ENCODE results near the gene PDE11A. TPM values are rescaled to one million over a fixed set of nuclear protein-coding genes. Genes with fewer than 3 reads are reported as not detected.

Gene PDE11A
- total and polyA plus RNA-seq, 2 donors, result 0.14 to 0.43 TPM

GRCh38 chr2:177692042-177692782 is 380.4 kb downstream of the PDE11A start:
- no peaks in the 10 kb centered on the region for H3K27me3 ChIP-seq (ENCODE audit: control insufficient read depth in 2 of 2, insufficient read depth in 1 of 2, low read length in 1 of 2)
- 96% methylated on average over 2 of the region's 2 CpGs for WGBS
- H3K9me3 ChIP-seq (ENCODE audit: control insufficient read depth in 2 of 2, insufficient read depth in 1 of 2, low read length in 1 of 2), result no peaks in the 10 kb centered on the region
- H3K27ac ChIP-seq (ENCODE audit: low read depth in 1 of 2, low read length in 1 of 2), result no peak overlapping the region
- H3K36me3 ChIP-seq (ENCODE audit: control insufficient read depth in 2 of 2, insufficient read depth in 2 of 2, low read length in 1 of 2), result no peaks in the 10 kb centered on the region
- H3K4me1 ChIP-seq (ENCODE audit: control insufficient read depth in 2 of 2, insufficient read depth in 2 of 2, low read length in 2 of 2), result peaks cover 5 to 10% of the 10 kb centered on the region in 2 donors
- DNase-seq (ENCODE audit: low read depth in 6 of 9, low spot score in 9 of 9), result no peak
- no peak overlapping the region for H3K4me3 ChIP-seq (ENCODE audit: low read length in 2 of 2)

GRCh38 chr2:177691177-177691576 is 381.4 kb downstream of the PDE11A start:
- WGBS, result 0% methylated on average over 1 of the region's 1 CpG
- no peaks in the 10 kb centered on the region for H3K9me3 ChIP-seq (ENCODE audit: control insufficient read depth in 2 of 2, insufficient read depth in 1 of 2, low read length in 1 of 2)
- no peak for DNase-seq (ENCODE audit: low read depth in 6 of 9, low spot score in 9 of 9)
- no peak overlapping the region for H3K27ac ChIP-seq (ENCODE audit: low read depth in 1 of 2, low read length in 1 of 2)
- H3K36me3 ChIP-seq (ENCODE audit: control insufficient read depth in 2 of 2, insufficient read depth in 2 of 2, low read length in 1 of 2), result no peaks in the 10 kb centered on the region
- peaks cover 5 to 10% of the 10 kb centered on the region in 2 donors for H3K4me1 ChIP-seq (ENCODE audit: control insufficient read depth in 2 of 2, insufficient read depth in 2 of 2, low read length in 2 of 2)
- no peaks in the 10 kb centered on the region for H3K27me3 ChIP-seq (ENCODE audit: control insufficient read depth in 2 of 2, insufficient read depth in 1 of 2, low read length in 1 of 2)
- H3K4me3 ChIP-seq (ENCODE audit: low read length in 2 of 2), result no peak overlapping the region

GRCh38 chr2:177689623-177690022 is 383.0 kb downstream of the PDE11A start:
- DNase-seq (ENCODE audit: low read depth in 6 of 9, low spot score in 9 of 9), result peak; percentile 3 to 65 (median 24)
- Histone ChIP-seq H3K27ac (ENCODE audit: low read depth in 1 of 2, low read length in 1 of 2) (peak overlapping the region in 1 of 2 donors; percentile 50), H3K4me1 (ENCODE audit: control insufficient read depth in 2 of 2, insufficient read depth in 2 of 2, low read length in 2 of 2) (peaks cover 5 to 10% of the 10 kb centered on the region in 2 donors), H3K9me3 (ENCODE audit: control insufficient read depth in 2 of 2, insufficient read depth in 1 of 2, low read length in 1 of 2) (no peaks in the 10 kb centered on the region), H3K36me3 (ENCODE audit: control insufficient read depth in 2 of 2, insufficient read depth in 2 of 2, low read length in 1 of 2) (no peaks in the 10 kb centered on the region), H3K4me3 (ENCODE audit: low read length in 2 of 2) (no peak overlapping the region), H3K27me3 (ENCODE audit: control insufficient read depth in 2 of 2, insufficient read depth in 1 of 2, low read length in 1 of 2) (no peaks in the 10 kb centered on the region)
- WGBS, result 9% methylated on average over 4 of the region's 4 CpGs

- Histone ChIP-seq H3K4me3 (ENCODE audit: low read length in 2 of 2) (no peak overlapping the region), H3K27ac (ENCODE audit: low read depth in 1 of 2, low read length in 1 of 2) (no peak overlapping the region), H3K36me3 (ENCODE audit: control insufficient read depth in 2 of 2, insufficient read depth in 2 of 2, low read length in 1 of 2) (no peaks in the 10 kb centered on the region), H3K27me3 (ENCODE audit: control insufficient read depth in 2 of 2, insufficient read depth in 1 of 2, low read length in 1 of 2) (no peaks in the 10 kb centered on the region), H3K9me3 (ENCODE audit: control insufficient read depth in 2 of 2, insufficient read depth in 1 of 2, low read length in 1 of 2) (no peaks in the 10 kb centered on the region), H3K4me1 (ENCODE audit: control insufficient read depth in 2 of 2, insufficient read depth in 2 of 2, low read length in 2 of 2) (peaks cover 5 to 10% of the 10 kb centered on the region in 2 donors)
- no peak for DNase-seq (ENCODE audit: low read depth in 6 of 9, low spot score in 9 of 9)
- 97% methylated on average over 5 of the region's 5 CpGs for WGBS
Measured at GRCh38 chr2:177688844-177689243, 383.7 kb downstream of the PDE11A start.

- H3K4me1 ChIP-seq (ENCODE audit: control insufficient read depth in 2 of 2, insufficient read depth in 2 of 2, low read length in 2 of 2), result no peaks in the 10 kb centered on the region
- H3K36me3 ChIP-seq (ENCODE audit: control insufficient read depth in 2 of 2, insufficient read depth in 2 of 2, low read length in 1 of 2), result no peaks in the 10 kb centered on the region
- H3K9me3 ChIP-seq (ENCODE audit: control insufficient read depth in 2 of 2, insufficient read depth in 1 of 2, low read length in 1 of 2), result no peaks in the 10 kb centered on the region
- no peak overlapping the region for H3K27ac ChIP-seq (ENCODE audit: low read depth in 1 of 2, low read length in 1 of 2)
- H3K27me3 ChIP-seq (ENCODE audit: control insufficient read depth in 2 of 2, insufficient read depth in 1 of 2, low read length in 1 of 2), result no peaks in the 10 kb centered on the region
- H3K4me3 ChIP-seq (ENCODE audit: low read length in 2 of 2), result no peak overlapping the region
- 92% methylated on average over 2 of the region's 2 CpGs for WGBS
- DNase-seq (ENCODE audit: low read depth in 6 of 9, low spot score in 9 of 9), result no peak
Measured at GRCh38 chr2:177683661-177684069, 388.9 kb downstream of the PDE11A start.

GRCh38 chr2:177682836-177683660 is 389.5 kb downstream of the PDE11A start:
- WGBS, result 87% methylated on average over 9 of the region's 9 CpGs
- no peaks in the 10 kb centered on the region for H3K27me3 ChIP-seq (ENCODE audit: control insufficient read depth in 2 of 2, insufficient read depth in 1 of 2, low read length in 1 of 2)
- H3K27ac ChIP-seq (ENCODE audit: low read depth in 1 of 2, low read length in 1 of 2), result no peak overlapping the region
- no peak for DNase-seq (ENCODE audit: low read depth in 6 of 9, low spot score in 9 of 9)
- no peaks in the 10 kb centered on the region for H3K4me1 ChIP-seq (ENCODE audit: control insufficient read depth in 2 of 2, insufficient read depth in 2 of 2, low read length in 2 of 2)
- no peaks in the 10 kb centered on the region for H3K36me3 ChIP-seq (ENCODE audit: control insufficient read depth in 2 of 2, insufficient read depth in 2 of 2, low read length in 1 of 2)
- H3K4me3 ChIP-seq (ENCODE audit: low read length in 2 of 2), result no peak overlapping the region
- H3K9me3 ChIP-seq (ENCODE audit: control insufficient read depth in 2 of 2, insufficient read depth in 1 of 2, low read length in 1 of 2), result no peaks in the 10 kb centered on the region

GRCh38 chr2:177682006-177682405 is 390.6 kb downstream of the PDE11A start:
- Histone ChIP-seq H3K27ac (ENCODE audit: low read depth in 1 of 2, low read length in 1 of 2) (no peak overlapping the region), H3K27me3 (ENCODE audit: control insufficient read depth in 2 of 2, insufficient read depth in 1 of 2, low read length in 1 of 2) (no peaks in the 10 kb centered on the region), H3K4me3 (ENCODE audit: low read length in 2 of 2) (no peak overlapping the region), H3K9me3 (ENCODE audit: control insufficient read depth in 2 of 2, insufficient read depth in 1 of 2, low read length in 1 of 2) (no peaks in the 10 kb centered on the region), H3K4me1 (ENCODE audit: control insufficient read depth in 2 of 2, insufficient read depth in 2 of 2, low read length in 2 of 2) (no peaks in the 10 kb centered on the region), H3K36me3 (ENCODE audit: control insufficient read depth in 2 of 2, insufficient read depth in 2 of 2, low read length in 1 of 2) (no peaks in the 10 kb centered on the region)
- DNase-seq (ENCODE audit: low read depth in 6 of 9, low spot score in 9 of 9), result no peak
- WGBS, result 98% methylated on average over 2 of the region's 2 CpGs

GRCh38 chr2:177680866-177681712 is 391.5 kb downstream of the PDE11A start:
- Histone ChIP-seq H3K27ac (ENCODE audit: low read depth in 1 of 2, low read length in 1 of 2) (no peak overlapping the region), H3K4me1 (ENCODE audit: control insufficient read depth in 2 of 2, insufficient read depth in 2 of 2, low read length in 2 of 2) (no peaks in the 10 kb centered on the region), H3K4me3 (ENCODE audit: low read length in 2 of 2) (no peak overlapping the region), H3K36me3 (ENCODE audit: control insufficient read depth in 2 of 2, insufficient read depth in 2 of 2, low read length in 1 of 2) (no peaks in the 10 kb centered on the region), H3K27me3 (ENCODE audit: control insufficient read depth in 2 of 2, insufficient read depth in 1 of 2, low read length in 1 of 2) (no peaks in the 10 kb centered on the region), H3K9me3 (ENCODE audit: control insufficient read depth in 2 of 2, insufficient read depth in 1 of 2, low read length in 1 of 2) (no peaks in the 10 kb centered on the region)
- 98% methylated on average over 6 of the region's 6 CpGs for WGBS
- DNase-seq (ENCODE audit: low read depth in 6 of 9, low spot score in 9 of 9), result no peak

All from thymus (tissue), 11 donors.